Smooth muscle cell (in vitro differentiated cells): Measurements from ENCODE around the gene MT1H. TPM values are rescaled to one million over a fixed set of nuclear protein-coding genes. Genes with fewer than 3 reads are reported as not detected.

Source experiments
- DNase-seq: peaks from one replicate; lab custom pipeline; 2025; ENCODE audit not compliant: unreplicated experiment; lab: John Stamatoyannopoulos, UW
- H2AFZ ChIP-seq: fragments of 200-600 bp; sonication (generic); 2 replicates; pipeline ENCODE4 v1.6.0; 2016; ENCODE audit warnings: antibody characterized with exemption, low read depth, mild to moderate bottlenecking
- H3F3A ChIP-seq: fragments of 200-600 bp; sonication (generic); 2 replicates; pipeline ENCODE4 v1.6.0; 2017; ENCODE audit warnings: antibody characterized with exemption, low read depth
- H3K27ac ChIP-seq: fragments of 200-600 bp; sonication (generic); 2 replicates; pipeline ENCODE4 v1.5.1; 2016; ENCODE audit warnings: low read depth, mild to moderate bottlenecking
- H3K27me3 ChIP-seq: fragments of 200-600 bp; sonication (generic); 2 replicates; pipeline ENCODE4 v1.6.1; 2016; ENCODE audit warnings: low read depth, mild to moderate bottlenecking
- H3K36me3 ChIP-seq: fragments of 200-600 bp; sonication (generic); 2 replicates; pipeline ENCODE4 v1.5.1; 2016; ENCODE audit warnings: low read depth
- H3K4me1 ChIP-seq: fragments of 200-600 bp; sonication (generic); 2 replicates; pipeline ENCODE4 v1.5.1; 2016; ENCODE audit warnings: low read depth
- H3K4me2 ChIP-seq: fragments of 200-600 bp; sonication (generic); 2 replicates; pipeline ENCODE4 v1.6.0; 2016; ENCODE audit warnings: mild to moderate bottlenecking
- H3K4me3 ChIP-seq: fragments of 200-600 bp; sonication (generic); 2 replicates; pipeline ENCODE4 v1.5.1; 2016; ENCODE audit warnings: mild to moderate bottlenecking
- H3K79me2 ChIP-seq: fragments of 200-600 bp; sonication (generic); 2 replicates; pipeline ENCODE4 v1.6.0; 2016; ENCODE audit warnings: low read depth, mild to moderate bottlenecking
- H3K9ac ChIP-seq: fragments of 200-600 bp; sonication (generic); 2 replicates; pipeline ENCODE4 v1.6.0; 2016; ENCODE audit warnings: low read depth
- H3K9me3 ChIP-seq: fragments of 200-600 bp; sonication (generic); replicated peaks from 2 replicates; pipeline ENCODE4 v1.5.1; 2016; ENCODE audit warnings: low read depth
- H4K20me1 ChIP-seq: fragments of 200-600 bp; sonication (generic); 2 replicates; pipeline ENCODE4 v1.6.0; 2016; ENCODE audit warnings: low read depth
- CTCF ChIP-seq: fragments of 200-600 bp; sonication (generic); IDR thresholded peaks from 2 replicates; pipeline ENCODE4 v1.5.1; 2017; ENCODE audit warnings: borderline replicate concordance, mild to moderate bottlenecking, antibody characterized with exemption; ENCODE audit not compliant: insufficient read depth, poor library complexity, severe bottlenecking
- WGBS: methylation state at CpG from one replicate; pipeline ENCODE4 v1.1.7; 2016; ENCODE audit warnings: low lambda C conversion rate; 5-methylcytosine and 5-hydroxymethylcytosine counted together
- polyA plus RNA-seq: library from polyadenylated mRNA; unstranded; fragments of >200 nt; fragmentation: Nextera tagmentation; extraction: Ambion mirVana; gene quantifications from 2 replicates; pipeline ENCODE4 v1.2.1, GENCODE V29; 2016
- total RNA-seq: library from RNA; depleted of rRNA; stranded (reverse); fragments of >200 nt; gene quantifications from 2 replicates; pipeline ENCODE4 v1.2.3, GENCODE V29; 2014

Gene MT1H
- total and polyA plus RNA-seq, 2 experiments from 2014 or later = not detected

DNA sequence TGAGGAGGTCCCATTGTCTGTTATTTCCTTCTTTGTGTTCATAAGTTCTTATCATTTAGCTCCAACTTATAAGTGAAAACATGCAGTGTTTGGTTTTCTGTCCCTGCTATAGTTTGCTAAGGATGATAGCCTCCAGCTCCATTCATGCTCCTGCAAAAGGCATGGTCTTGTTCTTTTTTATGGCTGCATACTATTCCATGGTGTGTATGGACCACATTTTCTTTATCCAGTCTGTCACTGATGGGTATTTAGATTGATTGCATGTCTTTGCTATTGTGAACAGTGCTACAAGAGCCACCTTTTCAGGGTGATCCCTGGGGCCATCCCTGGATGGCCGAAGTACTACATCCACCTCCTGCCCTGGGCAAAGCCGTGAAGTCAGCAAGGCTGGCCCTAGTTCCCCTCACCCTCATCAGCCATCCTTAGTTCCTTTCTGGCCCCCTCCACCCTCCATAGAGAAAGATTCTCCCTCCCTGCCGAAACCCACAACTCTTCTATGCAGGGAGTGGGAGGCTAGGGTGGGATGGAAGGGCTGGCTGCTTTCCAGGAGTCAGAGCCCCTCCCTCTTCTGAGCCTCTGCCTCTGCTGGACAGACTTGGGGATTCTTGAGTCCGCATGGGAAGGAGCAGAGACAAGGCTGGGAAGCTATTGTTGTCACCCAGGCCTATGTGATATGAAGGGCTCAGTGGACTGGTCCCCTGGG is 21.0 kb downstream of the MT1H start:
- H3K9ac ChIP-seq = no peak overlapping the region
- no peak for TF ChIP-seq CTCF
- H2AFZ ChIP-seq = no peak overlapping the region
- no peaks in the 10 kb centered on the region for H3K36me3 ChIP-seq
- H3K4me2 ChIP-seq = no peak overlapping the region
- no peaks in the 10 kb centered on the region for H3K4me1 ChIP-seq
- no peaks in the 10 kb centered on the region for H3K9me3 ChIP-seq
- H3K27ac ChIP-seq = no peak overlapping the region
- no peak for DNase-seq
- WGBS = 86% methylated on average over 4 of the region's 4 CpGs
- H3K79me2 ChIP-seq = no peaks in the 10 kb centered on the region
- H3K4me3 ChIP-seq = no peak overlapping the region
- H3K27me3 ChIP-seq = no peaks in the 10 kb centered on the region
- H4K20me1 ChIP-seq = no peaks in the 10 kb centered on the region
- H3F3A ChIP-seq = no peaks in the 10 kb centered on the region

- no peak overlapping the region for H3K4me2 ChIP-seq
- H3F3A ChIP-seq = no peaks in the 10 kb centered on the region
- H3K27ac ChIP-seq = no peak overlapping the region
- H4K20me1 ChIP-seq = no peaks in the 10 kb centered on the region
- H3K4me3 ChIP-seq = no peak overlapping the region
- 45% methylated on average over 3 of the region's 4 CpGs for WGBS
- no peak for TF ChIP-seq CTCF
- H3K79me2 ChIP-seq = no peaks in the 10 kb centered on the region
- no peak for DNase-seq
- no peaks in the 10 kb centered on the region for H3K27me3 ChIP-seq
- no peaks in the 10 kb centered on the region for H3K36me3 ChIP-seq
- no peaks in the 10 kb centered on the region for H3K4me1 ChIP-seq
- no peak overlapping the region for H2AFZ ChIP-seq
- H3K9ac ChIP-seq = no peak overlapping the region
- no peaks in the 10 kb centered on the region for H3K9me3 ChIP-seq
Observed at GRCh38 chr16:56691885-56692284, 22.3 kb downstream of the MT1H start.

- Histone ChIP-seq H4K20me1 (no peaks in the 10 kb centered on the region), H3K9ac (no peak overlapping the region), H3K79me2 (no peaks in the 10 kb centered on the region), H3K36me3 (no peaks in the 10 kb centered on the region), H3K4me2 (no peak overlapping the region), H3K9me3 (peaks cover 5% of the 10 kb centered on the region), H3K27ac (no peak overlapping the region), H3K4me3 (no peak overlapping the region), H3K27me3 (no peaks in the 10 kb centered on the region), H3F3A (no peaks in the 10 kb centered on the region), H2AFZ (no peak overlapping the region), H3K4me1 (no peaks in the 10 kb centered on the region)
- no peak for TF ChIP-seq CTCF
- 100% methylated on average over 1 of the region's 1 CpG for WGBS
- DNase-seq = no peak
Observed at GRCh38 chr16:56695246-56695645, 25.6 kb downstream of the MT1H start.
